KMS-11 (cell line): ENCODE data around the gene TGFB3.

ENCODE experiments used
- H2AFZ ChIP-seq: fragments of 200-600 bp; sonication (generic); 2 replicates; pipeline ENCODE4 v1.6.1; 2016; ENCODE audit warnings: antibody characterized with exemption, mixed run types, low read depth
- H3K27ac ChIP-seq: fragments of 200-600 bp; sonication (generic); 2 replicates; pipeline ENCODE4 v1.6.1; 2016; ENCODE audit warnings: mild to moderate bottlenecking, mixed run types
- H3K27me3 ChIP-seq: fragments of 200-600 bp; sonication (generic); 2 replicates; pipeline ENCODE4 v1.6.1; 2017; ENCODE audit warnings: mild to moderate bottlenecking, low read depth, mixed run types, moderate library complexity; ENCODE audit not compliant: insufficient read depth
- H3K36me3 ChIP-seq: fragments of 200-600 bp; sonication (generic); 2 replicates; pipeline ENCODE4 v1.6.1; 2017; ENCODE audit warnings: mild to moderate bottlenecking, mixed run types; ENCODE audit not compliant: insufficient read depth
- H3K4me1 ChIP-seq: fragments of 200-600 bp; sonication (generic); 2 replicates; pipeline ENCODE4 v1.6.1; 2016; ENCODE audit warnings: mild to moderate bottlenecking, low read depth, mixed run types; ENCODE audit not compliant: poor library complexity, severe bottlenecking
- H3K4me2 ChIP-seq: fragments of 200-600 bp; sonication (generic); 2 replicates; pipeline ENCODE4 v1.7.0; 2016; ENCODE audit warnings: mild to moderate bottlenecking, mixed run types
- H3K4me3 ChIP-seq: fragments of 200-600 bp; sonication (generic); IDR thresholded peaks from 2 replicates; pipeline ENCODE4 v1.6.1; 2017; ENCODE audit warnings: low read depth, low read length, mixed read lengths; ENCODE audit not compliant: insufficient read depth
- H3K79me2 ChIP-seq: fragments of 200-600 bp; sonication (generic); 2 replicates; pipeline ENCODE4 v1.6.1; 2016; ENCODE audit warnings: low read depth, mixed run types; ENCODE audit not compliant: insufficient read depth
- H3K9ac ChIP-seq: fragments of 200-600 bp; sonication (generic); 2 replicates; pipeline ENCODE4 v1.6.1; 2016; ENCODE audit warnings: mild to moderate bottlenecking, mixed run types
- H4K20me1 ChIP-seq: fragments of 200-600 bp; sonication (generic); 2 replicates; pipeline ENCODE4 v1.6.1; 2016; ENCODE audit warnings: mild to moderate bottlenecking, mixed run types; ENCODE audit not compliant: insufficient read depth
- CTCF ChIP-seq: fragments of 200-600 bp; sonication (generic); conservative IDR thresholded peaks from 2 replicates; pipeline ENCODE4 v1.6.1; 2017; ENCODE audit warnings: low read depth, mild to moderate bottlenecking, antibody characterized with exemption, low read length, moderate library complexity, mixed read lengths

TGFB3 gene

GRCh38 chr14:76002383-76002782 lies 20.6 kb upstream of the TGFB3 start:
- Histone ChIP-seq H3K4me1 (no peaks in the 10 kb centered on the region), H3K36me3 (no peaks in the 10 kb centered on the region), H3K9ac (no peak overlapping the region), H3K4me3 (no peak overlapping the region), H3K27me3 (no peaks in the 10 kb centered on the region), H3K4me2 (no peak overlapping the region), H3K79me2 (no peaks in the 10 kb centered on the region), H2AFZ (no peak overlapping the region), H4K20me1 (no peaks in the 10 kb centered on the region), H3K27ac (no peak overlapping the region)
- no peak for TF ChIP-seq CTCF

DNA sequence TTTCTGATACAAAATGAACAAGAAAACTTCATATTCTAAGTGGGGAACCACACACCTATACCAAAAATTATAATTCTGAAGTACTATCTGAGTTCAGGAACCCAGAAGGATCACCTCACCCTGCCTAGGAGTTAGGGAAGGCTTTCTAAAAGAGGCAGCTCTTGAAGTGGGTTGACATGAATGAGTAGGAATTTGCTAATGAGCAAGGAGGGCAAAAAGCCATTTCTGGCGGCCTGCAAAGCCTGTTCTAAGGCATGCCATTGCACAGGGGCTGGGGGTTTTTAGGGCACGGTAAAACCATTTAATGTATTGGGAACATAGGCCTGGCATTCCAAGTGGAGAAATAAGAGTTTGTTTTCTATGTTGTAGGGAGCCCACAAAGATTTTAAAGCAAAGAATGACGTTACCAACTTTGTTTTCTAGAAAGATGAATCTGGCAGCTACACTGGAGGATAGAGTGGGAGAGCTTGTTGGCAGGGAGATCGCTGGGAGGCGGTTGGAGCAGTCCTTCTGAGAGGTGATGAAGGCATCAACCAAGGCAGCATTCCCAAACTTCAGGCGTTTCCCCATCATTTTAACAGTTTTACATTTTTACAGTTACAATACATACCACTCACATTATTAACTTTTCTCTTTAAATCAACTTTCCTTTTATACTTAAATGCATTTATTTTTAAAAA lies 17.9 kb upstream of the TGFB3 start:
- no peak overlapping the region for H3K9ac ChIP-seq
- no peak overlapping the region for H3K27ac ChIP-seq
- H3K4me3 ChIP-seq = no peak overlapping the region
- TF ChIP-seq CTCF = no peak
- H2AFZ ChIP-seq = no peak overlapping the region
- no peaks in the 10 kb centered on the region for H4K20me1 ChIP-seq
- no peaks in the 10 kb centered on the region for H3K79me2 ChIP-seq
- H3K27me3 ChIP-seq = no peaks in the 10 kb centered on the region
- no peaks in the 10 kb centered on the region for H3K36me3 ChIP-seq
- H3K4me2 ChIP-seq = no peak overlapping the region
- no peaks in the 10 kb centered on the region for H3K4me1 ChIP-seq

DNA sequence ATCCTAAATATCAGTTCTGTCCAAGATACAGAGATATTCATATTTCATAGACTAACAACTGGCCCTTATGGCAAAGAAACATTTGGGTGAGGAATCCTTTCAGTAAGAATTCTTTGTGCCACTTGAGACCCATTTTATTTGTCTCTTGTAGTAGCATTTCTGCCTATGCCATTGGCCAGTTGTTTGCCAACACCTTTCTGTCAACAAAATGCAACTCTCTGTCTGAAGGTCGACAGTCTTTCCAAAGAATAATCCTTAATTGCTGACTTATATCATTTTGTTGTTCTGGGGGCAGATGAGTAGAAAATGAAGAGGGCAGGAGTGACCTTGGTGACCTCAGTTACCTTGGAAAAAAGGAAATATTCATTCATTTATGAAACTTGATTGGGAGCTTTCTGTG lies 14.7 kb upstream of the TGFB3 start:
- no peak overlapping the region for H2AFZ ChIP-seq

GRCh38 chr14:75995372-75996041 lies 13.7 kb upstream of the TGFB3 start:
- Histone ChIP-seq H3K4me2 (no peak overlapping the region), H3K9ac (no peak overlapping the region), H3K4me3 (no peak overlapping the region), H3K36me3 (no peaks in the 10 kb centered on the region), H3K27me3 (no peaks in the 10 kb centered on the region), H3K27ac (no peak overlapping the region), H3K4me1 (peaks cover 12% of the 10 kb centered on the region), H3K79me2 (no peaks in the 10 kb centered on the region), H2AFZ (no peak overlapping the region), H4K20me1 (no peaks in the 10 kb centered on the region)
- no peak for TF ChIP-seq CTCF

More for the DNA sequence above, 14.7 kb upstream of the TGFB3 start:
- Histone ChIP-seq H3K36me3 (no peaks in the 10 kb centered on the region), H3K4me2 (no peak overlapping the region), H3K27ac (no peak overlapping the region), H3K79me2 (no peaks in the 10 kb centered on the region), H3K4me3 (no peak overlapping the region), H3K4me1 (peaks cover 12% of the 10 kb centered on the region), H4K20me1 (no peaks in the 10 kb centered on the region), H3K27me3 (no peaks in the 10 kb centered on the region), H3K9ac (no peak overlapping the region)
- TF ChIP-seq CTCF = no peak
